Fibroblast of gingiva (primary cell): ENCODE data around the gene KRTAP4-12.
"Not testable (repeated sequence)": the region's sequence is repeated elsewhere in the genome, so short reads cannot be mapped to it uniquely, and the experiment has no call there.

Source experiments
- DNase-seq: peaks from one replicate; pipeline ENCODE4 v3.0.0-alpha.2; 2011; ENCODE audit warnings: low read depth

The KRTAP4-12 gene

GRCh38 chr17:41125064-41125463 is 1.1 kb upstream of the KRTAP4-12 start:
- no peak for DNase-seq

GRCh38 chr17:41123292-41123990 is 541 bp downstream of the KRTAP4-12 start:
- DNase-seq: not testable (repeated sequence)

GRCh38 chr17:41121742-41122141 is 2.2 kb downstream of the KRTAP4-12 start:
- no peak for DNase-seq

- not testable (repeated sequence) for DNase-seq
Observed at GRCh38 chr17:41119696-41120690, 4.0 kb downstream of the KRTAP4-12 start.

- no peak for DNase-seq
Observed at GRCh38 chr17:41118721-41119120, 5.3 kb downstream of the KRTAP4-12 start.

GRCh38 chr17:41117846-41118386 is 6.1 kb downstream of the KRTAP4-12 start, which contains the start of gene KRTAP4-11:
KRTAP4-11 (minus strand) TSS chr17:41118373; CDS start chr17:41118315, 58 bp downstream.
- not testable (repeated sequence) for DNase-seq

- DNase-seq: no peak
Observed at GRCh38 chr17:41116297-41116696, 7.7 kb downstream of the KRTAP4-12 start.

GRCh38 chr17:41111151-41111885 is 12.7 kb downstream of the KRTAP4-12 start:
- DNase-seq: no peak

GRCh38 chr17:41108728-41109386 is 15.1 kb downstream of the KRTAP4-12 start:
- DNase-seq: not testable (repeated sequence)

- no peak for DNase-seq
Observed at GRCh38 chr17:41107941-41108450, 16.0 kb downstream of the KRTAP4-12 start.

- DNase-seq: not testable (repeated sequence)
Observed at GRCh38 chr17:41105347-41105746, 18.6 kb downstream of the KRTAP4-12 start, which contains the start of gene KRTAP4-9. KRTAP4-9 (plus strand) TSS chr17:41105389; CDS start chr17:41105389, 0 bp downstream.

GRCh38 chr17:41104386-41105038 is 19.5 kb downstream of the KRTAP4-12 start:
- DNase-seq: peak; percentile 14

GRCh38 chr17:41103896-41104295 is 20.1 kb downstream of the KRTAP4-12 start:
- no peak for DNase-seq

- DNase-seq: no peak
Observed at GRCh38 chr17:41101586-41102259, 22.3 kb downstream of the KRTAP4-12 start, which contains the start of gene KRTAP4-16. KRTAP4-16 (minus strand) TSS chr17:41102209; CDS start chr17:41102209, 0 bp downstream.

- peak; percentile 54 for DNase-seq
Observed at GRCh38 chr17:41099682-41100480, 24.1 kb downstream of the KRTAP4-12 start.

- DNase-seq: peak; percentile 26
Observed at GRCh38 chr17:41098481-41098880, 25.5 kb downstream of the KRTAP4-12 start.

GRCh38 chr17:41098042-41098441 is 25.9 kb downstream of the KRTAP4-12 start, which contains the start of gene KRTAP4-8:
KRTAP4-8 (minus strand) TSS chr17:41098142; CDS start chr17:41098084, 58 bp downstream.
- no peak for DNase-seq

GRCh38 chr17:41096055-41096454 is 27.9 kb downstream of the KRTAP4-12 start:
- no peak for DNase-seq
